WI38 (cell line): ENCODE data around the gene GBX1.

Experiments used
- H3K4me3 ChIP-seq: 2 replicates; pipeline ENCODE4 v1.5.1; 2011; ENCODE audit warnings: low read depth, mild to moderate bottlenecking, control low read depth, low read length
- TF ChIP-seq, protein P1 (sequence below): IDR thresholded peaks from 2 replicates; pipeline ENCODE4 v1.5.1; 2012; ENCODE audit warnings: low read depth, mild to moderate bottlenecking, control low read depth, low read length

GBX1 gene

DNA sequence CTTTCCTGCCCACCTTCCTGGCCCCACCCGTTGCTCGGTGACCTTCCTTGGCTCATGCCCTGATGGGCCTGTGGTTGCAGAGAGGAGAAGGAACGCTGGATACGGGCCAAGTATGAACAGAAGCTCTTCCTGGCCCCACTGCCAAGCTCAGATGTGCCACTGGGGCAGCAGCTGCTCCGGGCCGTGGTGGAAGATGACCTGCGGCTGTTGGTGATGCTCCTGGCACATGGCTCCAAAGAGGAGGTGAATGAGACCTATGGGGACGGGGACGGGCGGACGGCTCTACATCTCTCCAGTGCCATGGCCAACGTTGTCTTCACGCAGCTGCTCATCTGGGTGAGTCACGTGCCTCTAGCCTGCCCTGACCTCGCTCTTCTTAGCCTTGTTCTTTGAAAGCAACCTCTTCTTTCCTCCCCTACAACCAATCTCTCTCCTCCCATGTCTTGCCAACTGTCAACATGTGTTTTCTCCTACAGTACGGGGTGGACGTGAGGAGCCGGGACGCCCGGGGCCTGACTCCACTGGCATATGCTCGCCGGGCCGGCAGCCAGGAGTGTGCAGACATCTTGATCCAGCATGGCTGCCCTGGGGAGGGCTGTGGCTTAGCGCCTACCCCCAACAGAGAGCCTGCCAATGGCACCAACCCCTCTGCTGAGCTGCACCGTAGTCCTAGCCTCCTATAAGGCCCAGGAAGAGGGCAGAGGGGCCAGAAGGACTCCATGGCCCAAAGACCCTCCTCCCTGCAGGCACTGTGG, 24.1 kb downstream of the GBX1 start:
- TF ChIP-seq, protein P1, sequence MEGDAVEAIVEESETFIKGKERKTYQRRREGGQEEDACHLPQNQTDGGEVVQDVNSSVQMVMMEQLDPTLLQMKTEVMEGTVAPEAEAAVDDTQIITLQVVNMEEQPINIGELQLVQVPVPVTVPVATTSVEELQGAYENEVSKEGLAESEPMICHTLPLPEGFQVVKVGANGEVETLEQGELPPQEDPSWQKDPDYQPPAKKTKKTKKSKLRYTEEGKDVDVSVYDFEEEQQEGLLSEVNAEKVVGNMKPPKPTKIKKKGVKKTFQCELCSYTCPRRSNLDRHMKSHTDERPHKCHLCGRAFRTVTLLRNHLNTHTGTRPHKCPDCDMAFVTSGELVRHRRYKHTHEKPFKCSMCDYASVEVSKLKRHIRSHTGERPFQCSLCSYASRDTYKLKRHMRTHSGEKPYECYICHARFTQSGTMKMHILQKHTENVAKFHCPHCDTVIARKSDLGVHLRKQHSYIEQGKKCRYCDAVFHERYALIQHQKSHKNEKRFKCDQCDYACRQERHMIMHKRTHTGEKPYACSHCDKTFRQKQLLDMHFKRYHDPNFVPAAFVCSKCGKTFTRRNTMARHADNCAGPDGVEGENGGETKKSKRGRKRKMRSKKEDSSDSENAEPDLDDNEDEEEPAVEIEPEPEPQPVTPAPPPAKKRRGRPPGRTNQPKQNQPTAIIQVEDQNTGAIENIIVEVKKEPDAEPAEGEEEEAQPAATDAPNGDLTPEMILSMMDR: no peak
- no peak overlapping the region for H3K4me3 ChIP-seq

DNA sequence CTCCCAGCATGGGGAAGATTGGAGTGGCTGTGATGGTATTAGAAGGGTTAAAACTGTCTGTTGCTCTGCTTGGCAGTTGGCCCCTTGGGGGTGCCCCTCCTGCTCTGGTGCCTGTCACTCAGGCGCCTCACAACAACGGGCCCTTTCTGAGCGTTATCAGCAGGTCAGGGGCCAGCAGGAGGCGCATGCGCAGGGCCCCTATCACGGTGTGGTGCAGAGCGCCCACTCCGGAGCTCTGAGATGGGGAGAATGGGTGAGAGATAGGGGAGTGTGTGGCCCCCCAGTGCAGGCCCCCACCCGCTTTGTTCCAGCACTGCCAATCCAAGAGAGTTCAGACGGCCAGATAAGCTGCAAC, 24.8 kb downstream of the GBX1 start:
- TF ChIP-seq, protein P1: no peak

GRCh38 chr7:151141855-151142685, 25.4 kb downstream of the GBX1 start:
- TF ChIP-seq, protein P1: no peak
- H3K4me3 ChIP-seq: no peak overlapping the region

More for the DNA sequence above, 24.8 kb downstream of the GBX1 start:
- no peak overlapping the region for H3K4me3 ChIP-seq

DNA sequence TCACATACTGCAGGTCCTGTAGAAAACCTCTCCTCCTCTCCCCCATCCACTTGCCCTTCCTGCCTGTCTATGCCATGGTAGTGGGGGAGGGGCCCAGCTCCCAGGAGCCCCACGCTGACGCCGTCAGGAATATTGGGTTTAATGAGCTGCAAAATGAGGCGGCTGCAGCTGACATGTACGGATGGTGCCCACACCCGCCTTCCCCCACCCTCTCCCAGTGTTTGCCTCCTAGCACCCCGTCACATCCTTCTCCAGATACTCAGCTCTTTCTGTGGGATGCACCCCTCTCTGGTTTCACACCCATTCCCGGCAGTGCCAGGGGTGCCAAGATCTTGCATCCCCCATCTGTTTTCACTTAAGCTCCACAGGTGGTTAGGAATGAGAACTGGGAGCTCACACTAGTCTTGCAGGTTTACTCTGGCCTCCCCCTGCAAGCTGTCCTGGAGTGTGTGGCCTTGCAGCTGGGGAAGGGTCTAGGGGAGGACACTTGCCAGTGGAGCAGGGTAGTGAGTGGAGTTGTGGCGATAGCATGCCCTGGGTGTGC, 26.1 kb downstream of the GBX1 start:
- TF ChIP-seq, protein P1: no peak
- H3K4me3 ChIP-seq: no peak overlapping the region

GRCh38 chr7:151140826-151141225, 26.7 kb downstream of the GBX1 start:
- TF ChIP-seq, protein P1: no peak
- H3K4me3 ChIP-seq: no peak overlapping the region

GRCh38 chr7:151139791-151140190, 27.7 kb downstream of the GBX1 start:
- TF ChIP-seq, protein P1: no peak
- no peak overlapping the region for H3K4me3 ChIP-seq
